ENCODE measurements around the gene RHBDF2.

The RHBDF2 gene

GRCh38 chr17:76500747-76501017 is 541 bp downstream of the RHBDF2 start:
- DNase-seq (ENCODE audit: low spot score) = no peak

- peak; percentile 15 for DNase-seq (ENCODE audit: low spot score)
These were observed 1.0 kb downstream of the RHBDF2 start for GRCh38 chr17:76500074-76500746.

- DNase-seq (ENCODE audit: low spot score) = no peak
These were observed 2.0 kb downstream of the RHBDF2 start for GRCh38 chr17:76499267-76499667.

GRCh38 chr17:76498876-76499251 is 2.4 kb downstream of the RHBDF2 start:
- no peak for DNase-seq (ENCODE audit: low spot score)

- DNase-seq (ENCODE audit: low spot score) = no peak
These were observed 3.0 kb downstream of the RHBDF2 start for GRCh38 chr17:76497979-76498875.

- no peak for DNase-seq (ENCODE audit: low spot score)
These were observed 3.6 kb downstream of the RHBDF2 start for GRCh38 chr17:76497699-76497978.

- DNase-seq (ENCODE audit: low spot score) = no peak
These were observed 4.8 kb downstream of the RHBDF2 start for GRCh38 chr17:76496464-76496863.

GRCh38 chr17:76495663-76496400 is 5.4 kb downstream of the RHBDF2 start:
- DNase-seq (ENCODE audit: low spot score) = no peak

GRCh38 chr17:76493505-76494167 is 7.6 kb downstream of the RHBDF2 start:
- DNase-seq (ENCODE audit: low spot score) = peak; percentile 27

- peak; percentile 68 for DNase-seq (ENCODE audit: low spot score)
These were observed 8.2 kb downstream of the RHBDF2 start for GRCh38 chr17:76492989-76493501.

GRCh38 chr17:76492123-76492988 is 8.9 kb downstream of the RHBDF2 start:
- no peak for DNase-seq (ENCODE audit: low spot score)

- no peak for DNase-seq (ENCODE audit: low spot score)
These were observed 9.7 kb downstream of the RHBDF2 start for GRCh38 chr17:76491271-76492122.

GRCh38 chr17:76490112-76490710 is 11.0 kb downstream of the RHBDF2 start:
- no peak for DNase-seq (ENCODE audit: low spot score)

GRCh38 chr17:76487451-76488192 is 13.6 kb downstream of the RHBDF2 start:
- no peak for DNase-seq (ENCODE audit: low spot score)

GRCh38 chr17:76485569-76485968 is 15.7 kb downstream of the RHBDF2 start:
- no peak for DNase-seq (ENCODE audit: low spot score)

- DNase-seq (ENCODE audit: low spot score) = no peak
These were observed 16.9 kb downstream of the RHBDF2 start for GRCh38 chr17:76484228-76484725.

- DNase-seq (ENCODE audit: low spot score) = no peak
These were observed 20.1 kb downstream of the RHBDF2 start for GRCh38 chr17:76481071-76481655.

- DNase-seq (ENCODE audit: low spot score) = no peak
These were observed 20.6 kb downstream of the RHBDF2 start for GRCh38 chr17:76480632-76481031.
